ENCODE measurements around the gene PPT1. TPM values are rescaled to one million over a fixed set of nuclear protein-coding genes. Genes with fewer than 3 reads are reported as not detected.

Gene PPT1
- total and polyA plus RNA-seq, 2 experiments from 2014 or later: 67.4 to 202 TPM

DNA sequence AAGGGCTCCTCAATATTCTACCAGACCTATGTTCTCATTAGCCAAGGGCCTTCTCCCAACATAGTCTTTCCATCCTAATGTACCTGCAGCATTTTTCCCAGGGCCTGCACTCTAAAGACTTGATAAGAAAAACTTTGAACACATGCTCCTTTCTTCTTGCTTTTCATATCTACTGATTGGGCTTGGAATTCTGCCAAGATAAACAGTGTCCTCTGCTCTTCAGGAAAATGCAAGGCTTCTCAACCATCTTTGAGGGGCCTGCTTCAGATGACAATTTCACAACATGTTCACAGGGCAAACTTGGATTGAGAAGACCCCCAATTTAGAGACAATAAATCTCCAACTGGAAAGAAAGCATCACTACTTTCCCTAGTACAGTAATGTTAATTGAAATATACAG is 25.8 kb upstream of the PPT1 start:
- Mint-ChIP-seq H3K4me3 (no peak overlapping the region), H3K9me3 (no peaks in the 10 kb centered on the region), H3K27ac (no peak overlapping the region), H3K36me3 (ENCODE audit: low read depth) (no peaks in the 10 kb centered on the region), H3K4me1 (no peaks in the 10 kb centered on the region), H3K27me3 (ENCODE audit: insufficient read depth, low read depth, poor library complexity) (no peaks in the 10 kb centered on the region)
- H3K36me3 ChIP-seq (ENCODE audit: insufficient read depth): no peaks in the 10 kb centered on the region
- no peak overlapping the region for H3K4me2 ChIP-seq
- no peak for ATAC-seq
- H3K27ac ChIP-seq (ENCODE audit: low read depth): no peak overlapping the region
- no peaks in the 10 kb centered on the region for H3K4me1 ChIP-seq (ENCODE audit: insufficient read depth)
- no peaks in the 10 kb centered on the region for H3K9me2 ChIP-seq (ENCODE audit: insufficient read depth)
- TF ChIP-seq, protein P1, sequence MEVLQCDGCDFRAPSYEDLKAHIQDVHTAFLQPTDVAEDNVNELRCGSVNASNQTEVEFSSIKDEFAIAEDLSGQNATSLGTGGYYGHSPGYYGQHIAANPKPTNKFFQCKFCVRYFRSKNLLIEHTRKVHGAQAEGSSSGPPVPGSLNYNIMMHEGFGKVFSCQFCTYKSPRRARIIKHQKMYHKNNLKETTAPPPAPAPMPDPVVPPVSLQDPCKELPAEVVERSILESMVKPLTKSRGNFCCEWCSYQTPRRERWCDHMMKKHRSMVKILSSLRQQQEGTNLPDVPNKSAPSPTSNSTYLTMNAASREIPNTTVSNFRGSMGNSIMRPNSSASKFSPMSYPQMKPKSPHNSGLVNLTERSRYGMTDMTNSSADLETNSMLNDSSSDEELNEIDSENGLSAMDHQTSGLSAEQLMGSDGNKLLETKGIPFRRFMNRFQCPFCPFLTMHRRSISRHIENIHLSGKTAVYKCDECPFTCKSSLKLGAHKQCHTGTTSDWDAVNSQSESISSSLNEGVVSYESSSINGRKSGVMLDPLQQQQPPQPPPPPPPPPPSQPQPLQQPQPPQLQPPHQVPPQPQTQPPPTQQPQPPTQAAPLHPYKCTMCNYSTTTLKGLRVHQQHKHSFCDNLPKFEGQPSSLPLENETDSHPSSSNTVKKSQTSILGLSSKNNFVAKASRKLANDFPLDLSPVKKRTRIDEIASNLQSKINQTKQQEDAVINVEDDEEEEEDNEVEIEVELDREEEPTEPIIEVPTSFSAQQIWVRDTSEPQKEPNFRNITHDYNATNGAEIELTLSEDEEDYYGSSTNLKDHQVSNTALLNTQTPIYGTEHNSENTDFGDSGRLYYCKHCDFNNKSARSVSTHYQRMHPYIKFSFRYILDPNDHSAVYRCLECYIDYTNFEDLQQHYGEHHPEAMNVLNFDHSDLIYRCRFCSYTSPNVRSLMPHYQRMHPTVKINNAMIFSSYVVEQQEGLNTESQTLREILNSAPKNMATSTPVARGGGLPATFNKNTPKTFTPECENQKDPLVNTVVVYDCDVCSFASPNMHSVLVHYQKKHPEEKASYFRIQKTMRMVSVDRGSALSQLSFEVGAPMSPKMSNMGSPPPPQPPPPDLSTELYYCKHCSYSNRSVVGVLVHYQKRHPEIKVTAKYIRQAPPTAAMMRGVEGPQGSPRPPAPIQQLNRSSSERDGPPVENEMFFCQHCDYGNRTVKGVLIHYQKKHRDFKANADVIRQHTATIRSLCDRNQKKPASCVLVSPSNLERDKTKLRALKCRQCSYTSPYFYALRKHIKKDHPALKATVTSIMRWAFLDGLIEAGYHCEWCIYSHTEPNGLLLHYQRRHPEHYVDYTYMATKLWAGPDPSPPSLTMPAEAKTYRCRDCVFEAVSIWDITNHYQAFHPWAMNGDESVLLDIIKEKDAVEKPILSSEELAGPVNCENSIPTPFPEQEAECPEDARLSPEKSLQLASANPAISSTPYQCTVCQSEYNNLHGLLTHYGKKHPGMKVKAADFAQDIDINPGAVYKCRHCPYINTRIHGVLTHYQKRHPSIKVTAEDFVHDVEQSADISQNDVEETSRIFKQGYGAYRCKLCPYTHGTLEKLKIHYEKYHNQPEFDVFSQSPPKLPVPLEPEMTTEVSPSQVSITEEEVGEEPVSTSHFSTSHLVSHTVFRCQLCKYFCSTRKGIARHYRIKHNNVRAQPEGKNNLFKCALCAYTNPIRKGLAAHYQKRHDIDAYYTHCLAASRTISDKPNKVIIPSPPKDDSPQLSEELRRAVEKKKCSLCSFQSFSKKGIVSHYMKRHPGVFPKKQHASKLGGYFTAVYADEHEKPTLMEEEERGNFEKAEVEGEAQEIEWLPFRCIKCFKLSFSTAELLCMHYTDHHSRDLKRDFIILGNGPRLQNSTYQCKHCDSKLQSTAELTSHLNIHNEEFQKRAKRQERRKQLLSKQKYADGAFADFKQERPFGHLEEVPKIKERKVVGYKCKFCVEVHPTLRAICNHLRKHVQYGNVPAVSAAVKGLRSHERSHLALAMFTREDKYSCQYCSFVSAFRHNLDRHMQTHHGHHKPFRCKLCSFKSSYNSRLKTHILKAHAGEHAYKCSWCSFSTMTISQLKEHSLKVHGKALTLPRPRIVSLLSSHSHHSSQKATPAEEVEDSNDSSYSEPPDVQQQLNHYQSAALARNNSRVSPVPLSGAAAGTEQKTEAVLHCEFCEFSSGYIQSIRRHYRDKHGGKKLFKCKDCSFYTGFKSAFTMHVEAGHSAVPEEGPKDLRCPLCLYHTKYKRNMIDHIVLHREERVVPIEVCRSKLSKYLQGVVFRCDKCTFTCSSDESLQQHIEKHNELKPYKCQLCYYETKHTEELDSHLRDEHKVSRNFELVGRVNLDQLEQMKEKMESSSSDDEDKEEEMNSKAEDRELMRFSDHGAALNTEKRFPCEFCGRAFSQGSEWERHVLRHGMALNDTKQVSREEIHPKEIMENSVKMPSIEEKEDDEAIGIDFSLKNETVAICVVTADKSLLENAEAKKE (CRISPR knock-in tag; IDR thresholded peaks at IDR 0.05): no peak
- TF ChIP-seq, protein P2, sequence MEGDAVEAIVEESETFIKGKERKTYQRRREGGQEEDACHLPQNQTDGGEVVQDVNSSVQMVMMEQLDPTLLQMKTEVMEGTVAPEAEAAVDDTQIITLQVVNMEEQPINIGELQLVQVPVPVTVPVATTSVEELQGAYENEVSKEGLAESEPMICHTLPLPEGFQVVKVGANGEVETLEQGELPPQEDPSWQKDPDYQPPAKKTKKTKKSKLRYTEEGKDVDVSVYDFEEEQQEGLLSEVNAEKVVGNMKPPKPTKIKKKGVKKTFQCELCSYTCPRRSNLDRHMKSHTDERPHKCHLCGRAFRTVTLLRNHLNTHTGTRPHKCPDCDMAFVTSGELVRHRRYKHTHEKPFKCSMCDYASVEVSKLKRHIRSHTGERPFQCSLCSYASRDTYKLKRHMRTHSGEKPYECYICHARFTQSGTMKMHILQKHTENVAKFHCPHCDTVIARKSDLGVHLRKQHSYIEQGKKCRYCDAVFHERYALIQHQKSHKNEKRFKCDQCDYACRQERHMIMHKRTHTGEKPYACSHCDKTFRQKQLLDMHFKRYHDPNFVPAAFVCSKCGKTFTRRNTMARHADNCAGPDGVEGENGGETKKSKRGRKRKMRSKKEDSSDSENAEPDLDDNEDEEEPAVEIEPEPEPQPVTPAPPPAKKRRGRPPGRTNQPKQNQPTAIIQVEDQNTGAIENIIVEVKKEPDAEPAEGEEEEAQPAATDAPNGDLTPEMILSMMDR (conservative IDR thresholded peaks at IDR 0.05; ENCODE audit: low read depth in 2 of 2): no peak
- TF ChIP-seq, protein P3, sequence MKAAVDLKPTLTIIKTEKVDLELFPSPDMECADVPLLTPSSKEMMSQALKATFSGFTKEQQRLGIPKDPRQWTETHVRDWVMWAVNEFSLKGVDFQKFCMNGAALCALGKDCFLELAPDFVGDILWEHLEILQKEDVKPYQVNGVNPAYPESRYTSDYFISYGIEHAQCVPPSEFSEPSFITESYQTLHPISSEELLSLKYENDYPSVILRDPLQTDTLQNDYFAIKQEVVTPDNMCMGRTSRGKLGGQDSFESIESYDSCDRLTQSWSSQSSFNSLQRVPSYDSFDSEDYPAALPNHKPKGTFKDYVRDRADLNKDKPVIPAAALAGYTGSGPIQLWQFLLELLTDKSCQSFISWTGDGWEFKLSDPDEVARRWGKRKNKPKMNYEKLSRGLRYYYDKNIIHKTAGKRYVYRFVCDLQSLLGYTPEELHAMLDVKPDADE (IDR thresholded peaks at IDR 0.05): no peak
- TF ChIP-seq ZNF114 (CRISPR knock-in tag; IDR thresholded peaks at IDR 0.05) (no peak), ZNF331 (CRISPR knock-in tag; IDR thresholded peaks at IDR 0.05; ENCODE audit: low read depth) (no peak), CREB1 (CRISPR knock-in tag; IDR thresholded peaks at IDR 0.05; ENCODE audit: low read depth) (no peak), STAT1 (IDR thresholded peaks at IDR 0.05; ENCODE audit: unreplicated experiment) (no peak), EZH2 (IDR thresholded peaks at IDR 0.05; ENCODE audit: low read depth, unreplicated experiment) (no peak), NANOG (IDR thresholded peaks at IDR 0.05; ENCODE audit: borderline replicate concordance) (no peak), EZH2phosphoT487 (IDR thresholded peaks at IDR 0.05; ENCODE audit: unreplicated experiment) (no peak), POLR2AphosphoS5 (IDR thresholded peaks at IDR 0.05; ENCODE audit: low read depth) (no peak), JUNB (IDR thresholded peaks at IDR 0.05; ENCODE audit: unreplicated experiment) (no peak)
- TF ChIP-seq, protein P4, sequence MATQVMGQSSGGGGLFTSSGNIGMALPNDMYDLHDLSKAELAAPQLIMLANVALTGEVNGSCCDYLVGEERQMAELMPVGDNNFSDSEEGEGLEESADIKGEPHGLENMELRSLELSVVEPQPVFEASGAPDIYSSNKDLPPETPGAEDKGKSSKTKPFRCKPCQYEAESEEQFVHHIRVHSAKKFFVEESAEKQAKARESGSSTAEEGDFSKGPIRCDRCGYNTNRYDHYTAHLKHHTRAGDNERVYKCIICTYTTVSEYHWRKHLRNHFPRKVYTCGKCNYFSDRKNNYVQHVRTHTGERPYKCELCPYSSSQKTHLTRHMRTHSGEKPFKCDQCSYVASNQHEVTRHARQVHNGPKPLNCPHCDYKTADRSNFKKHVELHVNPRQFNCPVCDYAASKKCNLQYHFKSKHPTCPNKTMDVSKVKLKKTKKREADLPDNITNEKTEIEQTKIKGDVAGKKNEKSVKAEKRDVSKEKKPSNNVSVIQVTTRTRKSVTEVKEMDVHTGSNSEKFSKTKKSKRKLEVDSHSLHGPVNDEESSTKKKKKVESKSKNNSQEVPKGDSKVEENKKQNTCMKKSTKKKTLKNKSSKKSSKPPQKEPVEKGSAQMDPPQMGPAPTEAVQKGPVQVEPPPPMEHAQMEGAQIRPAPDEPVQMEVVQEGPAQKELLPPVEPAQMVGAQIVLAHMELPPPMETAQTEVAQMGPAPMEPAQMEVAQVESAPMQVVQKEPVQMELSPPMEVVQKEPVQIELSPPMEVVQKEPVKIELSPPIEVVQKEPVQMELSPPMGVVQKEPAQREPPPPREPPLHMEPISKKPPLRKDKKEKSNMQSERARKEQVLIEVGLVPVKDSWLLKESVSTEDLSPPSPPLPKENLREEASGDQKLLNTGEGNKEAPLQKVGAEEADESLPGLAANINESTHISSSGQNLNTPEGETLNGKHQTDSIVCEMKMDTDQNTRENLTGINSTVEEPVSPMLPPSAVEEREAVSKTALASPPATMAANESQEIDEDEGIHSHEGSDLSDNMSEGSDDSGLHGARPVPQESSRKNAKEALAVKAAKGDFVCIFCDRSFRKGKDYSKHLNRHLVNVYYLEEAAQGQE (IDR thresholded peaks at IDR 0.05; ENCODE audit: unreplicated experiment): no peak
- no peaks in the 10 kb centered on the region for H3F3A ChIP-seq (replicated peaks; ENCODE audit: low read depth)
- no peaks in the 10 kb centered on the region for H4K20me1 ChIP-seq (replicated peaks; ENCODE audit: insufficient read depth)
- H3K79me2 ChIP-seq (replicated peaks; ENCODE audit: insufficient read depth): no peaks in the 10 kb centered on the region
- DNase-seq (ENCODE audit: low spot score): no peak
- no peak overlapping the region for H3K4me3 ChIP-seq
- no peak overlapping the region for H2AFZ ChIP-seq
- no peaks in the 10 kb centered on the region for H3K27me3 ChIP-seq (ENCODE audit: insufficient read depth)
